WTC11 (cell line): ENCODE data around the gene SMOC2. TPM values are rescaled to one million over a fixed set of nuclear protein-coding genes. Genes with fewer than 3 reads are reported as not detected.

Experiments
- ATAC-seq: fragments of 200-7000 bp; cut with Tn5 transposase; 2 replicates; pipeline ENCODE4 v1.10.0; 2021; ENCODE audit warnings: mild to moderate bottlenecking, moderate library complexity
- CTCF ChIA-PET: fragments of 300-600 bp; sonication (Branson Sonifier 250); formaldehyde crosslinking; loops from one replicate; lab custom pipeline; 2021; ENCODE audit warnings: antibody characterized with exemption; lab: Charles Lee
- POLR2A ChIA-PET: fragments of 350-600 bp; sonication (Branson Sonifier 250); formaldehyde crosslinking; loops from one replicate; lab custom pipeline; 2021; ENCODE audit warnings: antibody characterized with exemption; lab: Charles Lee
- DNase-seq: peaks from one replicate; pipeline ENCODE4 v3.0.0; 2021; ENCODE audit warnings: low spot score
- H3K27ac Mint-ChIP-seq: 2 replicates; pipeline ENCODE4 v1.8.0; 2021; ENCODE audit warnings: mixed read lengths
- H3K27me3 Mint-ChIP-seq: 2 replicates; pipeline ENCODE4 v1.8.0; 2021; ENCODE audit warnings: low read depth, mild to moderate bottlenecking, moderate library complexity, mixed read lengths
- H3K36me3 Mint-ChIP-seq: 2 replicates; pipeline ENCODE4 v1.8.0; 2021; ENCODE audit warnings: mixed read lengths
- H3K4me1 Mint-ChIP-seq: 2 replicates; pipeline ENCODE4 v1.8.0; 2022; ENCODE audit warnings: mixed read lengths
- H3K4me3 Mint-ChIP-seq: 2 replicates; pipeline ENCODE4 v1.8.0; 2021; ENCODE audit warnings: mild to moderate bottlenecking, moderate library complexity, mixed read lengths
- H3K9me3 Mint-ChIP-seq: 2 replicates; pipeline ENCODE4 v1.8.0; 2021; ENCODE audit warnings: mixed read lengths
- AR ChIP-seq: fragments of 250-450 bp; sonication (Bioruptor Pico); IDR thresholded peaks from 2 replicates; pipeline ENCODE4 v1.9.0; 2021; ENCODE audit warnings: mild to moderate bottlenecking
- ATF3 ChIP-seq: sonication (generic); formaldehyde crosslinking; conservative IDR thresholded peaks from 2 replicates; pipeline ENCODE4 v1.8.1; 2022; ENCODE audit warnings: mild to moderate bottlenecking, missing genetic modification reagents
- E2F1 ChIP-seq: sonication (generic); formaldehyde crosslinking; IDR thresholded peaks from 2 replicates; pipeline ENCODE4 v1.8.0; 2022; ENCODE audit warnings: mild to moderate bottlenecking, missing genetic modification reagents
- EMX1 ChIP-seq: fragments of 250-450 bp; sonication (Bioruptor Pico); IDR thresholded peaks from 2 replicates; pipeline ENCODE4 v1.8.0; 2021; ENCODE audit warnings: mild to moderate bottlenecking
- ESRRA ChIP-seq: sonication (generic); formaldehyde crosslinking; IDR thresholded peaks from 2 replicates; pipeline ENCODE4 v1.8.1; 2022; ENCODE audit warnings: mild to moderate bottlenecking, missing genetic modification reagents, borderline replicate concordance
- IRF1 ChIP-seq: sonication (generic); formaldehyde crosslinking; IDR thresholded peaks from 2 replicates; pipeline ENCODE4 v1.8.0; 2023; ENCODE audit warnings: missing genetic modification reagents
- IRF2 ChIP-seq: sonication (generic); formaldehyde crosslinking; IDR thresholded peaks from 2 replicates; pipeline ENCODE4 v1.8.0; 2022; ENCODE audit warnings: low read depth, missing genetic modification reagents, borderline replicate concordance
- MAX ChIP-seq: sonication (generic); formaldehyde crosslinking; IDR thresholded peaks from 2 replicates; pipeline ENCODE4 v1.8.0; 2022; ENCODE audit warnings: mild to moderate bottlenecking, missing genetic modification reagents
- NR2C2 ChIP-seq: sonication (generic); formaldehyde crosslinking; IDR thresholded peaks from 2 replicates; pipeline ENCODE4 v1.8.0; 2022; ENCODE audit warnings: mild to moderate bottlenecking, missing genetic modification reagents
- NR3C1 ChIP-seq: sonication (generic); formaldehyde crosslinking; conservative IDR thresholded peaks from 2 replicates; pipeline ENCODE4 v1.8.1; 2023; ENCODE audit warnings: low read depth, mild to moderate bottlenecking, missing genetic modification reagents
- PRDM15 ChIP-seq: sonication (generic); formaldehyde crosslinking; IDR thresholded peaks from 2 replicates; pipeline ENCODE4 v1.8.0; 2022; ENCODE audit warnings: missing genetic modification reagents
- SOX15 ChIP-seq: fragments of 250-450 bp; sonication (Bioruptor Pico); IDR thresholded peaks from 2 replicates; pipeline ENCODE4 v1.9.0; 2021; ENCODE audit warnings: mild to moderate bottlenecking
- TCF7 ChIP-seq: sonication (generic); formaldehyde crosslinking; IDR thresholded peaks from 2 replicates; pipeline ENCODE4 v1.8.0; 2022; ENCODE audit warnings: mild to moderate bottlenecking, low read depth, missing genetic modification reagents, moderate library complexity
- TEAD1 ChIP-seq: sonication (generic); formaldehyde crosslinking; IDR thresholded peaks from 2 replicates; pipeline ENCODE4 v1.8.0; 2022; ENCODE audit warnings: mild to moderate bottlenecking, missing genetic modification reagents
- ZNF219 ChIP-seq: sonication (generic); formaldehyde crosslinking; IDR thresholded peaks from 2 replicates; pipeline ENCODE4 v1.8.0; 2023; ENCODE audit warnings: missing genetic modification reagents, mild to moderate bottlenecking, borderline replicate concordance
- ZNF263 ChIP-seq: sonication (generic); formaldehyde crosslinking; IDR thresholded peaks from 2 replicates; pipeline ENCODE4 v1.8.1; 2022; ENCODE audit warnings: low read depth, mild to moderate bottlenecking, moderate library complexity, missing genetic modification reagents
- ZNF281 ChIP-seq: sonication (generic); formaldehyde crosslinking; IDR thresholded peaks from 2 replicates; pipeline ENCODE4 v1.8.0; 2023; ENCODE audit warnings: mild to moderate bottlenecking, missing genetic modification reagents
- ZNF416 ChIP-seq: fragments of 250-450 bp; sonication (Bioruptor Pico); IDR thresholded peaks from 2 replicates; pipeline ENCODE4 v1.9.0; 2021; ENCODE audit warnings: mild to moderate bottlenecking, inconsistent platforms
- ZNF425 ChIP-seq: fragments of 250-450 bp; sonication (Bioruptor Pico); conservative IDR thresholded peaks from 2 replicates; pipeline ENCODE4 v1.9.0; 2021; ENCODE audit warnings: mild to moderate bottlenecking
- ZNF671 ChIP-seq: fragments of 250-450 bp; sonication (Bioruptor Pico); IDR thresholded peaks from 2 replicates; pipeline ENCODE4 v1.8.0; 2021; ENCODE audit warnings: mild to moderate bottlenecking
- total RNA-seq: library from RNA; stranded (reverse); gene quantifications from 3 replicates; pipeline ENCODE4 v1.2.3, GENCODE V29; 2021

The SMOC2 gene
- total RNA-seq, 1 experiment from 2014 or later, result 3.9 TPM

GRCh38 chr6:168695701-168696100 is 254.7 kb downstream of the SMOC2 start (continued):
- TF ChIP-seq NR3C1 (CRISPR knock-in tag) (no peak), MAX (CRISPR knock-in tag) (peak; percentile 38; the same call in 1 of the 2 replicates), SOX15 (no peak), EMX1 (CRISPR knock-in tag) (no peak), ZNF263 (CRISPR knock-in tag) (no peak), AR (CRISPR knock-in tag) (no peak), ZNF416 (no peak), ZNF281 (CRISPR knock-in tag) (peak; percentile 57; the same call in 1 of the 2 replicates), E2F1 (CRISPR knock-in tag) (no peak), TEAD1 (CRISPR knock-in tag) (peak; percentile 89), ZNF671 (CRISPR knock-in tag) (no peak), TCF7 (CRISPR knock-in tag) (no peak), IRF1 (CRISPR knock-in tag) (no peak), ZNF425 (CRISPR knock-in tag) (no peak), ESRRA (CRISPR knock-in tag) (no peak)

- H3K4me1 Mint-ChIP-seq, result peaks cover 35% of the 10 kb centered on the region
- peaks cover 2% of the 10 kb centered on the region; the same call in 1 of the 2 replicates for H3K36me3 Mint-ChIP-seq
- H3K4me3 Mint-ChIP-seq, result no peak overlapping the region
- no peaks in the 10 kb centered on the region for H3K27me3 Mint-ChIP-seq
- no peak overlapping the region for H3K27ac Mint-ChIP-seq
- no peaks in the 10 kb centered on the region for H3K9me3 Mint-ChIP-seq
- no peak for DNase-seq
- CTCF ChIA-PET, result interaction anchor here (1.7 kb wide), 1 partner anchor 12 kb away, joined by 6 read pairs; no protein-coding TSS in a partner anchor
- no peak for ATAC-seq
- POLR2A ChIA-PET, result no interaction called here
- TF ChIP-seq ZNF416 (no peak), ATF3 (CRISPR knock-in tag) (no peak), ZNF281 (CRISPR knock-in tag) (no peak), ZNF219 (no peak), IRF2 (CRISPR knock-in tag) (no peak), PRDM15 (CRISPR knock-in tag) (no peak), NR2C2 (CRISPR knock-in tag) (no peak)
These were observed 257.9 kb downstream of the SMOC2 start for GRCh38 chr6:168698923-168699322.
